A673 (cell line): ENCODE measurements around the gene GATA5. TPM values are rescaled to one million over a fixed set of nuclear protein-coding genes. Genes with fewer than 3 reads are reported as not detected.

Source experiments
- BruUV-seq: library from RNA; stranded (reverse); fragments of 400-500 nt; replicated peaks from 2 replicates; lab custom pipeline; 2021; lab: Mats Ljungman, UMichigan
- CTCF ChIA-PET: fragments of 300-600 bp; sonication (Branson Sonifier 250); formaldehyde crosslinking; loops from one replicate; lab custom pipeline; 2022; ENCODE audit warnings: antibody characterized with exemption; lab: Charles Lee
- POLR2A ChIA-PET: fragments of 300-600 bp; sonication (Branson Sonifier 250); formaldehyde crosslinking; loops from one replicate; lab custom pipeline; 2022; ENCODE audit warnings: antibody characterized with exemption; ENCODE audit not compliant: low non-redundant PET; lab: Charles Lee
- DNase-seq: peaks from one replicate; pipeline ENCODE4 v3.0.0-alpha.2; 2015; ENCODE audit warnings: low spot score
- H3K27ac ChIP-seq: fragments of 200-600 bp; sonication (generic); 2 replicates; pipeline ENCODE4 v1.5.1; 2016; ENCODE audit warnings: mixed run types, low read depth, mild to moderate bottlenecking, mixed read lengths, antibody characterized with exemption, low read length; ENCODE audit not compliant: poor library complexity, severe bottlenecking
- H3K27me3 ChIP-seq: fragments of 200-600 bp; sonication (generic); replicated peaks from 2 replicates; pipeline ENCODE4 v1.6.1; 2017; ENCODE audit warnings: mixed run types, low read depth, mild to moderate bottlenecking, mixed read lengths, antibody characterized with exemption, low read length; ENCODE audit not compliant: insufficient read depth, poor library complexity
- H3K36me3 ChIP-seq: fragments of 200-600 bp; sonication (generic); 2 replicates; pipeline ENCODE4 v1.6.1; 2016; ENCODE audit warnings: mixed run types, mild to moderate bottlenecking, mixed read lengths, antibody characterized with exemption, low read length; ENCODE audit not compliant: insufficient read depth, poor library complexity, severe bottlenecking
- H3K4me1 ChIP-seq: fragments of 200-600 bp; sonication (generic); 2 replicates; pipeline ENCODE4 v1.6.1; 2017; ENCODE audit warnings: mixed run types, mild to moderate bottlenecking, mixed read lengths, antibody characterized with exemption, low read length; ENCODE audit not compliant: insufficient read depth, poor library complexity, severe bottlenecking
- H3K4me3 ChIP-seq: fragments of 200-600 bp; sonication (generic); 2 replicates; pipeline ENCODE4 v1.5.1; 2016; ENCODE audit warnings: low read depth, mixed run types, mild to moderate bottlenecking, mixed read lengths, low read length; ENCODE audit not compliant: poor library complexity, severe bottlenecking
- H3K9me3 ChIP-seq: fragments of 200-600 bp; sonication (generic); 2 replicates; pipeline ENCODE4 v1.6.1; 2016; ENCODE audit warnings: mixed run types, low read depth, mild to moderate bottlenecking, mixed read lengths, antibody characterized with exemption, low read length; ENCODE audit not compliant: poor library complexity, severe bottlenecking
- CTCF ChIP-seq: fragments of 300-800, 200-600 bp; sonication (generic); conservative IDR thresholded peaks from 2 replicates; pipeline ENCODE4 v1.5.1; 2017; ENCODE audit warnings: low read depth, mild to moderate bottlenecking, antibody characterized with exemption, low read length, moderate library complexity, mixed read lengths
- EZH2 ChIP-seq: fragments of 200-600 bp; sonication (generic); IDR thresholded peaks from 2 replicates; pipeline ENCODE4 v1.6.1; 2017; ENCODE audit warnings: borderline replicate concordance, low read depth, mild to moderate bottlenecking, mixed read lengths, antibody characterized with exemption, low read length; ENCODE audit not compliant: poor library complexity, severe bottlenecking
- intact Hi-C: fragments of 100-400 bp; cut with micrococcal nuclease; formaldehyde crosslinking; loops from one replicate; pipeline ENCODE4 v1.10.0; 2022; ENCODE audit not compliant: unreplicated experiment
- total RNA-seq: library from RNA; stranded (reverse); gene quantifications from 2 replicates; pipeline ENCODE4 v1.2.3, GENCODE V29; 2021

GATA5 gene
- total RNA-seq, 1 experiment from 2014 or later: not detected

- no peak overlapping the region for H3K27ac ChIP-seq
- H3K4me3 ChIP-seq: no peak overlapping the region
- intact Hi-C loops: no loop called here
- POLR2A ChIA-PET: no interaction called here
- H3K36me3 ChIP-seq: no peaks in the 10 kb centered on the region
- BruUV-seq: no TSS peak
- H3K4me1 ChIP-seq: no peaks in the 10 kb centered on the region
- TF ChIP-seq CTCF (no peak), EZH2 (no peak)
- no peaks in the 10 kb centered on the region for H3K9me3 ChIP-seq
- CTCF ChIA-PET: no interaction called here
- peaks cover 63% of the 10 kb centered on the region for H3K27me3 ChIP-seq
- DNase-seq: no peak
Measured at GRCh38 chr20:62446481-62446880, 29.3 kb downstream of the GATA5 start.

- H3K36me3 ChIP-seq: no peaks in the 10 kb centered on the region
- ChIA-PET CTCF (interaction anchor here (0.6 kb wide), 1 partner anchor 144 kb away, joined by 16 read pairs; no protein-coding TSS in a partner anchor), POLR2A (no interaction called here)
- TF ChIP-seq CTCF: no peak
- no peak for TF ChIP-seq EZH2
- no peak for DNase-seq
- BruUV-seq: no TSS peak
- intact Hi-C loops: no loop called here
- H3K27ac ChIP-seq: no peak overlapping the region
- H3K4me1 ChIP-seq: no peaks in the 10 kb centered on the region
- H3K9me3 ChIP-seq: no peaks in the 10 kb centered on the region
- H3K4me3 ChIP-seq: no peak overlapping the region
- H3K27me3 ChIP-seq: peaks cover 70% of the 10 kb centered on the region
Measured at GRCh38 chr20:62445553-62446340, 30.0 kb downstream of the GATA5 start.

- H3K9me3 ChIP-seq: no peaks in the 10 kb centered on the region
- no peak for DNase-seq
- intact Hi-C loops: no loop called here
- BruUV-seq: no TSS peak
- CTCF ChIA-PET: no interaction called here
- no peaks in the 10 kb centered on the region for H3K36me3 ChIP-seq
- H3K4me1 ChIP-seq: no peaks in the 10 kb centered on the region
- H3K27ac ChIP-seq: no peak overlapping the region
- H3K27me3 ChIP-seq: peaks cover 70% of the 10 kb centered on the region
- TF ChIP-seq EZH2 (no peak), CTCF (no peak)
- POLR2A ChIA-PET: no interaction called here
- no peak overlapping the region for H3K4me3 ChIP-seq
Measured at GRCh38 chr20:62444286-62444685, 31.5 kb downstream of the GATA5 start.
